HG02798 (cell line): Measurements from ENCODE around the gene CDH4.

ENCODE experiments used
- ATAC-seq: cut with Tn5 transposase; IDR thresholded peaks from one replicate; pipeline ENCODE4 v1.9.1; 2021; ENCODE audit warnings: mild to moderate bottlenecking; ENCODE audit not compliant: unreplicated experiment, poor library complexity

The CDH4 gene

GRCh38 chr20:61433176-61433575, 181.1 kb downstream of the CDH4 start:
- ATAC-seq: no peak

DNA sequence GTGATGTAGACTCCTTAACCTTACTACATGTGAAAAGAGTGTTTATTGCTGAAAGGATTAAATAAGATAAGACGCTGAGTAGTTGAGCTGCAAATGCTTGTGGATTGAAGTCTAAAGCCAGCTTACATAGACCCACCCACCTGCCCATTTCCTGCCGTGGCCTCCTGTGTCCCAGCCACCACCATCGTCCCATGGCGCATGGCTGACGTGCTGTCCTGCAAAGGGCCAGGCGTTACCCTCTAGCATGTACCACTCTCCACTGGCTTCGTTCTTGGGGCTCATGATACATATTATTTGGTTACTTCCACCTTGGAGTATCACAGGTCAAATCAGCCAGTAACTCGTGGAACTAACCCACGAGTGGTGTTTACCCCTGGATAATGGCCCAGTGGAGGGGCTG, 181.8 kb downstream of the CDH4 start:
- ATAC-seq: no peak

DNA sequence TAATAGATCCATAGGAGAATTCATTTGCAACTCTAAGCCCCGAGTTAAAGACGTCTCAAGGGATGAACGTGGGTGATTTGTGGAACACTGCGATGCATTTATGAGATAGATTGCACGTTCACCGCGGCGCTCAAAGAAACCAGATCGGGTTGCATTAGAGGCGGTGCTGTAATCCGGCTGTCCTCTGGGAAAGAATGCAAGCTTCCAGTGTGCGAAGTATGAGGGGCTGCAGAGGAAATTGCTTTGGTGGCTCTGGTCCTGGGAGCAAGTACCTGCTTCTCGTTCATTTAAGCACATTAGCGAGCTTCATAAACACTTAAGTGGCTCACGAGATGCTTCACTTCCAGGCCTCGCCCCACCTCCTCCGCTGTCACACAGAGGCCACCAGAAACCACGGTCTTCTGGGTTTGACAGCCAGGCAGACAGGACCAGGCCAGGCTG, 182.3 kb downstream of the CDH4 start:
- no peak for ATAC-seq

GRCh38 chr20:61435184-61435822, 183.2 kb downstream of the CDH4 start:
- ATAC-seq: no peak

GRCh38 chr20:61435823-61436220, 183.8 kb downstream of the CDH4 start:
- ATAC-seq: no peak

DNA sequence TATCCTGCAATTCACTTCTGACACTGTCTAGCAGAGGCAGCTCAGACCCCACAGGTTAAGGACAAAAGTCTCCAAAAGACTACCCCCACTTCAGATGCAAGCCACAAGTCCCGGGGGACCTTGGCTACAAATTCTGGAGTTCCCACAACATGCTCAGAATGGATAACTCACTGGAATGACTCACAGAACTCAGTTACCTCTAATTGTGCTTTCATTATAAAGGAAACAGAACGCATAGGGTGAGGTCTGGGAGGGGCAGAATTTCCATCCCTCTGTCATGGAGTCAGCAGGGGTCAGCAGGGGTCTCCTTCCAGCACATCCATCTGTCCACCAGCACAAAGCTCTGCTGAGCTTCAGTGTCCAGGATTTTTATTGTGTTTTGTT, 184.2 kb downstream of the CDH4 start:
- no peak for ATAC-seq

DNA sequence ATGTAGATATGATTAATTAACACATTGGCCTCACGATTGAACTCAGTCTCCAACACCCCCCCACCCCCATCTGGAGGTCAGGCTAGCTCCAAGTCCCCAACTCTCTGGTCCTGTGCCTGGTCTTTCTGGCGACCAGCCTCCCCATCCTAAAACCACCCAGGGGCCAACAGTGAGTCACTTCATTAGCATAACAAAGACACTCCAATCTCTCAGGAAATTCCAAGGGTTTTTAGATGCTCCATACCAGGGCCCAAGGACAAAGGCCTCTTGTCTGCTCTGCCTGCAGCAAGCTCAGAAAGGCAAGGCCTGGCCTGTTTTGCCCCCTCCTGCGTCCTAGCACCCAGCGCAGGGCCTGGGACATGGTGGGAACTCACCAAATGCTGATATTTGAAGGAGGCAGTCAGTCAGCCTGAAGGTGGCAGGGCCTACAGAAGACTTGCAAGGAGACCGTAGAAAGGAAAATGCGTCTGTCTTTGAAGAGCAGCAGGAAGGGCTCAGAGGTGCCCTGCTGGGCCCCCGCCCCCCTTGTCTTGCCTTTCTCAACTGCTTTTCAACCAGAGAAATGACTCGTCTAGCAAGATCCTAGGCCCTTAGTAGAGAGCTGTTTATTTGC, 184.7 kb downstream of the CDH4 start:
- no peak for ATAC-seq

GRCh38 chr20:61437280-61438206, 185.5 kb downstream of the CDH4 start:
- ATAC-seq: no peak

DNA sequence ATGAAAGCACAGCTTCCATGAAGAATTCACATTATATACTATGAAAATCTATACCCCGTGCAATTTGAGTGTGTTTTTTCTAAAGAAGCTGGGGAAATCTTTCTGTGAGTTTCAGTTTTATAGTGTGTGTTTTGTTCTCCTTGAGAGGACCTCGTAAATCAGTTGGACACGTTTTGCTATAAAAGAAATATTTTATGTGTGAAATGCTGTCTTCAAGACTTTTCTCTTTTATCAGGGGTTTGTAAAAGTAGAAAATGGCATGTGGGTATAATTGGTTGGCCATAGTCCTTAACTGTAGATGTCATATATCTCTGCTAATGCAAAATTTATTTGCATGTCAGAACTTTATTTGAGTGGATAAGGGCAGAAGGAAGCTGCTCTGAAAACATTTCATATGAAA, 186.2 kb downstream of the CDH4 start:
- no peak for ATAC-seq

DNA sequence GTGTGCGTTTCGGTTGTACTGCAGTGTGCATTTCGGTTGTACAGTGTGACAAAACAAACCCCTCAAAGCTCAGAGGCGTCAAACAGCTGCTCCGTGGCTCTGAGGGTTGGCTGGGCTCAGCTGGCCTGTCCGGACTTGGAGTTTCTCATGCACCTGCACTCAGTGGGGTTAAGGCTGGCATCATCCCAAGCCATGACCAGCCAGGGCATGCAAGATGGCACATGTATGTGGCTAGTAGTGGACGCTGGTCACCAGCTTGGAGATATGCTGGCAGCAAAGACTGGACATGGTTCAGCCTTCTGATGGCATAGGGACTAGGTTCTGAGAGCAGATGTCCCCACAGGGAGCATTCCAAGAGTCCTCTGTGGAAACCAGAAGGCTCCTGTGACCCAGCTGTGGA, 187.2 kb downstream of the CDH4 start:
- no peak for ATAC-seq

- ATAC-seq: no peak
Measured at GRCh38 chr20:61440548-61441055, 188.5 kb downstream of the CDH4 start.

DNA sequence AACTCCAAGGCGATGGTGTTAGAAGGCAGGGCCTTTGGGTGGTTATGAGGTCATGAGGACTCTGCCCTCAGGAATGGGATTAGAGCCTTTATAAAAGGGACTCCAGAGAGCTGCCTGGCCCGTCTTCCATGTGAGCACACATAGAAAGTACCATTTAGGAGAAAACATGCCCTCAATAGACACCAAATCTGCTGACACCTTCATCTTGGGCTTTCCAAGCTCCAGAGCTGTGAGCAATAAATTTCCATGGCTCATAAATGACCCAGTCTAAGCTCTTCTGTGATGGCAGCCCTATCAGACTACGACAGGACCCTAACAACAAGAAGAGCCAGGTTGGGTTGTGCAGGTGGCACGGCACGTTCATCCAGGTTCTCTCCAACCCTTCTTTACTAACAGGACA, 189.5 kb downstream of the CDH4 start:
- ATAC-seq: no peak

DNA sequence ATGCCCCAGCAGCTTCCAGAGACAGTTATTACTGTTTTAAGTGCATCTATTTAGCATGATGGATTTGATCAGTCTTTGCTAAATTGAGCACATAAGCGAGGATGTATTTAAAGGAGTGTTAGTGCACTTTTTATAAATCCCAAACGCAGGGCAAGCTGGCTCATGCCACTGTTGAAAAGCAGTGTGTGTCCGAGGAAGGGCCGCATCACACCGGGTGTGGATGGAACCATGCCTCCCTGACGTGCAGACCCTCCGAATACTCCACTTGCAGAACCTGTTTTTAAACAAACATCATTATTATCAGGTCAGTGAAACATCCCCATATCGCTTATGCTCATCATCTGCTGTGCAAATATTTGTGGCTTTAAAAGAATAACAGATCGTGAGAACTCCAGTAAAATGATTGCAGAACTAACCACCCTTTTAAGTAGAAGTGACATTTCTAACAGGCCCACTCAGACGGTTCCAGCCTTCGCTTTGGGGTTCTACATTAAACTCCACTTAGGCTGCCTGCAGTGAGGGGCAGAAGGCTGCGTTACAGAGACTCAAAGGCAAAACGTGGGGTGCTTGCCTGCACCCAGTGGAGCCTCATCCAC, 190.1 kb downstream of the CDH4 start:
- ATAC-seq: no peak

DNA sequence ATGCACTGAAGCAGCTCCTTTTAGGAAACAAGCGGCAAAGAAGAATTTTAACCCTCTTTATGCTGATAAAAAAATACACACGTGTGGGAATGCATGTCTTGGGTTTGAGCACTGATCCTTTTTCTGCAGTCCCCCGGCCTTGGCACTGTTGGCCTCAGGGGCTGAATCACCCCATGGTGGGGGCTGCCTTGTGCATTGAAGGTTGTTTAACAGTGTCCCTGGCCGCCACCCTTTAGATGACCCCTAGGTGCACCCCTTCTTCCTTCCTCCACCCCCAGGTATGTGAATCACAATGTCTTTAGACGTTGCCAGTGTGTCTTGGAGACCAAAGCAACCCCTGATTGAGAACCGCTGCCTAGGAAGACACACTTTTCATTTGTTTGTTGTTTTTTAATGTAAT, 190.7 kb downstream of the CDH4 start:
- ATAC-seq: no peak

- no peak for ATAC-seq
Measured at GRCh38 chr20:61443443-61444126, 191.5 kb downstream of the CDH4 start.

DNA sequence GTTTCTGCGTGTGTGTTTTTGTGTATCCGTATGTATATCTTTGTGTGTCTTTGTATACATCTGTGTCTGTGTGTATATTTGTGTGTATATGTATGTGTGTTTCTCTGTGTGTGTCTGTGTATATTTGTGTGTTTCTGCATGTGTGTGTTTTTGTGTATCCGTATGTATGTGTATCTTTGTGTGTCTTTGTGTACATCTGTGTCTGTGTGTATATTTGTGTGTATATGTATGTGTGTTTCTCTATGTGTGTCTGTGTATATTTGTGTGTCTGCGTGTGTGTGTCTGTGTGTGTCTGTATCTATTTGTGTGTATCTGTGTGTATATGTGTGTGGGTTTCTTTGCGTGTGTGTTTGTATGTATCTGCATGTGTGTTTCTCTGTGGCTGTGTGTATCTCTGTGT, 192.6 kb downstream of the CDH4 start:
- ATAC-seq: no peak

DNA sequence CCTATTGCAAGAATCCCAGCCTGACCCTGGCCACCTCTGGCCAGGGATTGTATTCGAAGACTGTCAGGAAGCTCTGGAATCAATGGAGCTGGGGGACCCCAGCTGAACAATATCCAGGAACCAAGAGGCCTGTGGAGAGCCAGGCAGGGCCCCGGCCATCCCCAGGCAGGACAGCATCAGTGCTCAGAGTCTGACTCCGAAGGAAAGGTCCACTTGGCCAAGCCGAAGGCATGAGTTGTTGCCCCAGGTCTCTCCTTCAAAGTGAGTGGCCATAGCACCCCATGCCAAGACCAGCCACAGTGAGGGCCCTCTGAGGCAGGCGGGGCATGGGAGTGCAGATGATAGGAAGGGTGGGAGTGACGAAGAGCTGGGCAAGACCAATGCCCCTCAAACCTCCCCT, 193.1 kb downstream of the CDH4 start:
- ATAC-seq: no peak

GRCh38 chr20:61445741-61446140, 193.7 kb downstream of the CDH4 start:
- no peak for ATAC-seq

DNA sequence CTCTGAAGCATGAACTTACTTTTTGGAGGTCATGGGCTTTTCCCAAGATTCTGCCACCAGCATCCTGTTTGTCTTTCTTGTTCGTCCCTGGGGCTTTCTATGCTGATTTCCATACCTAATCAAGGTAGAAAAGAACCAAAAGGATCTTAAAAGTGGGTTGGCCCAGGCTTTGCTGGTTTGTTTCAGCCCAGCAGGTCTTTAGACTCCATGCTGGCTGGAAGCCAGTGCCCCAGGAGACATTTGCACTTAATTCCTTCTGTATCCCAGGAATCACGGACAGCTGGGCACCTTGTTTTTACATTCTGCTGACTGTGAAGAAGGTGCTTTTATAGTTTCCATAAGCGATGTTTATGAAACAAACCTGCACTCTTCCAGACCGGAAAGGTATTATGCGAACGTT, 195.9 kb downstream of the CDH4 start:
- ATAC-seq: no peak

GRCh38 chr20:61448386-61448785, 196.3 kb downstream of the CDH4 start:
- ATAC-seq: no peak
